Stimulated activated naive CD8-positive, alpha-beta T cell treated with anti-CD3 and anti-CD28 coated beads, Interleukin-15, Interleukin-2, amounts not matched to agents 100 U/mL and 50 U/mL, for 24 hours (primary cell): Measurements from ENCODE around the gene REL.
"Not testable (repeated sequence)": the region's sequence is repeated elsewhere in the genome, so short reads cannot be mapped to it uniquely, and the experiment has no call there.

Experiments used
- ATAC-seq: fragments of 150-1000 bp; cut with Tn5 transposase; one replicate; pipeline ENCODE4 v1.10.0; 2021
- DNase-seq: peaks from one replicate; pipeline ENCODE4 v3.0.0; 2021

The REL gene

GRCh38 chr2:60867848-60868247 lies 13.5 kb upstream of the REL start:
- DNase-seq (no peak), ATAC-seq (no peak)

- DNase-seq (no peak), ATAC-seq (peak; percentile 63)
These were observed 12.6 kb upstream of the REL start for GRCh38 chr2:60868589-60869273.

- ATAC-seq (peak; percentile 90), DNase-seq (no peak)
These were observed 8.9 kb upstream of the REL start for GRCh38 chr2:60872510-60872928.

- no peak for DNase-seq
- peak; percentile 52 for ATAC-seq
These were observed 8.0 kb upstream of the REL start for GRCh38 chr2:60873381-60873780.

GRCh38 chr2:60875520-60875919 lies 5.9 kb upstream of the REL start:
- DNase-seq = no peak
- no peak for ATAC-seq

GRCh38 chr2:60880643-60881046 lies 729 bp upstream of the REL start:
- ATAC-seq (no peak), DNase-seq (no peak)

- peak; percentile 45 for DNase-seq
- ATAC-seq = peak; percentile 13
These were observed 1.8 kb downstream of the REL start for GRCh38 chr2:60882971-60883753.

- no peak for ATAC-seq
- no peak for DNase-seq
These were observed 2.5 kb downstream of the REL start for GRCh38 chr2:60883896-60884295.

GRCh38 chr2:60884800-60885199 lies 3.4 kb downstream of the REL start:
- DNase-seq = no peak
- no peak for ATAC-seq

- ATAC-seq (no peak), DNase-seq (no peak)
These were observed 4.3 kb downstream of the REL start for GRCh38 chr2:60885683-60886082.

- ATAC-seq (no peak), DNase-seq (no peak)
These were observed 5.6 kb downstream of the REL start for GRCh38 chr2:60886991-60887390.

GRCh38 chr2:60888853-60889252 lies 7.5 kb downstream of the REL start:
- no peak for DNase-seq

GRCh38 chr2:60889581-60890392 lies 8.4 kb downstream of the REL start:
- not testable (repeated sequence) for DNase-seq, ATAC-seq

More at GRCh38 chr2:60888853-60889252, 7.5 kb downstream of the REL start:
- no peak for ATAC-seq

- no peak for ATAC-seq
- no peak for DNase-seq
These were observed 9.0 kb downstream of the REL start for GRCh38 chr2:60890393-60890707.

GRCh38 chr2:60891180-60891579 lies 9.8 kb downstream of the REL start:
- DNase-seq (no peak), ATAC-seq (peak; percentile 89)

- DNase-seq (no peak), ATAC-seq (no peak)
These were observed 17.2 kb downstream of the REL start for GRCh38 chr2:60898567-60898966.

- ATAC-seq (peak; percentile 92), DNase-seq (peak; percentile 71)
These were observed 18.0 kb downstream of the REL start for GRCh38 chr2:60899230-60899891.

GRCh38 chr2:60899892-60900249 lies 18.5 kb downstream of the REL start:
- peak; percentile 64 for ATAC-seq

GRCh38 chr2:60901296-60901695 lies 19.9 kb downstream of the REL start:
- DNase-seq, ATAC-seq: not testable (repeated sequence)

More at GRCh38 chr2:60899892-60900249, 18.5 kb downstream of the REL start:
- no peak for DNase-seq

- not testable (repeated sequence) for ATAC-seq, DNase-seq
These were observed 24.5 kb downstream of the REL start for GRCh38 chr2:60905867-60906266.

- ATAC-seq = no peak
- no peak for DNase-seq
These were observed 25.0 kb downstream of the REL start for GRCh38 chr2:60906395-60906794.

GRCh38 chr2:60907329-60907728 lies 26.0 kb downstream of the REL start:
- ATAC-seq = no peak
- DNase-seq = no peak
